IPS DF 6.9 (cell line): ENCODE data around the gene PARVB.

ENCODE experiments used
- DNase-seq: peaks from one replicate; pipeline ENCODE4 v3.0.0-alpha.2; 2013; ENCODE audit warnings: low read depth, low spot score
- H3K27ac ChIP-seq: one replicate; pipeline ENCODE4 v1.5.1; 2013; ENCODE audit warnings: low read length, control low read depth
- H3K27me3 ChIP-seq: 2 replicates; pipeline ENCODE4 v1.6.1; 2013; ENCODE audit warnings: mild to moderate bottlenecking, low read length; ENCODE audit not compliant: control insufficient read depth, insufficient read depth
- H3K36me3 ChIP-seq: 2 replicates; pipeline ENCODE4 v1.6.1; 2013; ENCODE audit warnings: low read length; ENCODE audit not compliant: control insufficient read depth, insufficient read depth
- H3K4me1 ChIP-seq: 2 replicates; pipeline ENCODE4 v1.6.1; 2013; ENCODE audit warnings: low read length; ENCODE audit not compliant: control insufficient read depth, insufficient read depth
- H3K4me3 ChIP-seq: 2 replicates; pipeline ENCODE4 v1.5.1; 2013; ENCODE audit warnings: mild to moderate bottlenecking, low read length
- H3K9me3 ChIP-seq: 2 replicates; pipeline ENCODE4 v1.6.1; 2013; ENCODE audit warnings: low read length, inconsistent platforms; ENCODE audit not compliant: control insufficient read depth, insufficient read depth
- WGBS: extraction: QIAGEN DNeasy Blood & Tissue Kit; methylation state at CpG from one replicate; pipeline ENCODE4 v1.1.7; 2013; ENCODE audit warnings: mixed read lengths, missing lambda C conversion rate; ENCODE audit not compliant: insufficient read length, insufficient coverage; 5-methylcytosine and 5-hydroxymethylcytosine counted together

The PARVB gene

DNA sequence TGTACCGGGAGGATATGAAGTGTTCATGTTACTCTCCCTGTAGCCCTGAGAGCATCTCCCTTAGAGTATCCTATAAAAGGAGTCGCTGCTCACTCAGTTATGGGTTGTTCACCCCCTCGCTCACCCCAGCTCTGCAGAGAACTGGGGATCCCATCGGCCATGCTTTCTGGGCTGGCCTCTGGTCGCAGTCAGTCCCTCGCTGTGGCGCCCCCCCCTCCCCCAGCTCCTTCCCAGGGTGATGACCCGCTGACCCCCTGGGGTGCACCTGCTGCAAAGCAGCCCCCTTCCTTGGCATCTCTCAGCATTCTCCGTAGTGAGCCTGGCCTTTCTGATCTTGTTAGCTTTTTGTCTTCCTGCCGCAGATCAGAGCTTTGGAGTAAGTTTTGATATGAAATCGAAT lies 146.4 kb downstream of the PARVB start:
- H3K36me3 ChIP-seq, result no peaks in the 10 kb centered on the region
- DNase-seq, result no peak
- H3K4me1 ChIP-seq, result peaks cover 5% of the 10 kb centered on the region
- H3K27me3 ChIP-seq, result no peaks in the 10 kb centered on the region
- no CpG with 5 or more reads among the region's 11 CpGs for WGBS
- H3K4me3 ChIP-seq, result no peak overlapping the region
- no peak overlapping the region for H3K27ac ChIP-seq
- no peaks in the 10 kb centered on the region for H3K9me3 ChIP-seq

DNA sequence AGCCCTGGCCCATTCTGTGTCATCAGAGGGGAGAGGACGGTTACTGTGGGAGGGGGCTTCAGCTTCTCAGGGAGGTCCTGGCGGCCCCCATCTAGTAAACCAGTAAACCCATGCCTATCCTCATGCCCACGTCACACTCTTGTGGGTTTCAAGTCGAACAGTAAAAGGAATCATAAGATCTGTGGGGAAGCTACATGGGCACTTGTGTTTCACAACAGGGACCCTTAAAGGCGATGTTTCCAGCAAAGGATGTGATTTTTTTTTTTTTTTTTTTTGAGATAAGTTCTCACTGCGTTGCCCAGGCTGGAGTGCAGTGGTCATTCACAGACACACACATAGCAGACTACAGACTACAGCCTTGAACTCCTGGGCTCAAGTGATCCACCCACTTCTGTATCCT lies 147.5 kb downstream of the PARVB start:
- no CpG with 5 or more reads among the region's 6 CpGs for WGBS
- peaks cover 3% of the 10 kb centered on the region for H3K4me1 ChIP-seq
- no peak overlapping the region for H3K27ac ChIP-seq
- no peak for DNase-seq
- H3K36me3 ChIP-seq, result no peaks in the 10 kb centered on the region
- H3K4me3 ChIP-seq, result no peak overlapping the region
- no peaks in the 10 kb centered on the region for H3K9me3 ChIP-seq
- no peaks in the 10 kb centered on the region for H3K27me3 ChIP-seq

DNA sequence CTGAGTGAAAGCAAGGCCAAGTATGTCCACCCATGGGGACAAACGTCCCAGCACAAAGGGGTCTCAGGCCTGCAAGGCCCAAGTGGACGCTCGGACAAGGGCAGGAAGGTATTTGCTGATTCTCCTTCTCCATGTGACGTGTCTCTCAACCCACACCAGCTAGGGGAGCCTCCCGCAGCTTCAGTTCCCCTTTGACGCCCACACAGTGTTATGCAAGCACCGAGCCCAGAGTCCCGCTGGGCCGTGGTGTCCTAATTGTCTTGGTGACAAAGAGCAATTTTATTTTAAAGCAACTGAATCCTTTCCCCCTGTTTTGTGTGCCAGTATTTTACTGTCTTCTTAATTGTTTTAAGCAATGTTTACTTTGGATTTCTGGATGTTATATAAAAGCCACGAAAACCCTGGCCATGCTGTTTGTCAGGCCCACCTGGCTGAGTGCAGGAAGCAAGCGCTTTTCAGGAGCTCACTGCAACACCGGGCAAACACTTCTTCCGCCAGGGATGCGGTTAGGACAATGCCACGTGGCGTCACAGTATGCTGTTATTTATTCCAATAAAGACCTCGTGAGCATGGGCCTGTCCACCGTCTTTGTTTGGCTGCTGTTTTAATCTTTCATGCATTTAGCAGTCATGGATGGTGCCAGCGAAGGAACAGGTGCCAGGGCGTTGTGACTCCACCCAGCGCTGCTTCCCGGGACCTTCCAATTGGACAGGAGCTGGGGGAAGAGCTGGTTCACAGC lies 148.4 kb downstream of the PARVB start:
- peaks cover 3% of the 10 kb centered on the region for H3K4me1 ChIP-seq
- no peak for DNase-seq
- H3K9me3 ChIP-seq, result no peaks in the 10 kb centered on the region
- no peak overlapping the region for H3K4me3 ChIP-seq
- H3K27ac ChIP-seq, result no peak overlapping the region
- H3K27me3 ChIP-seq, result no peaks in the 10 kb centered on the region
- WGBS, result no CpG with 5 or more reads among the region's 22 CpGs
- no peaks in the 10 kb centered on the region for H3K36me3 ChIP-seq

DNA sequence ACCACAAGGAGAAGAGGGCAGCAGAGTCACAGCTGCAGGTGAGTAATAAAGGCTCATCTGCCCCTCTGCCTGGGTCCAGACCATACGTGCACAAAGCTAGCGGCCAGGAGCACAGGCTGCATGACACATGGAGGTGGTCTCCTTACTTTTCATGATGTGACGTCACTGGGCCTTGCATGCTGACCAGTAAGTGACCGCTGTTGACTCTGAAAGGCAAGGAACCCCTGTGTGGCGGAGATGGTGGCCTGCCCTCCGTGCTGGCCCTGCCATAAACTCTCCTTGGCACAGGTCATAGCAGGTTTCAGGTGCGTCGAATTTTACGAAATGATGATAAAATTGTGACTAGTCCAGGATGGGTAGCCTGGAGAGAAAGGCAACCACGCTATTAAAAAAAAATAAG lies 149.1 kb downstream of the PARVB start:
- Histone ChIP-seq H3K9me3 (no peaks in the 10 kb centered on the region), H3K27ac (no peak overlapping the region), H3K36me3 (no peaks in the 10 kb centered on the region), H3K4me1 (peaks cover 3% of the 10 kb centered on the region), H3K4me3 (no peak overlapping the region), H3K27me3 (no peaks in the 10 kb centered on the region)
- DNase-seq, result no peak
- no CpG with 5 or more reads among the region's 10 CpGs for WGBS

DNA sequence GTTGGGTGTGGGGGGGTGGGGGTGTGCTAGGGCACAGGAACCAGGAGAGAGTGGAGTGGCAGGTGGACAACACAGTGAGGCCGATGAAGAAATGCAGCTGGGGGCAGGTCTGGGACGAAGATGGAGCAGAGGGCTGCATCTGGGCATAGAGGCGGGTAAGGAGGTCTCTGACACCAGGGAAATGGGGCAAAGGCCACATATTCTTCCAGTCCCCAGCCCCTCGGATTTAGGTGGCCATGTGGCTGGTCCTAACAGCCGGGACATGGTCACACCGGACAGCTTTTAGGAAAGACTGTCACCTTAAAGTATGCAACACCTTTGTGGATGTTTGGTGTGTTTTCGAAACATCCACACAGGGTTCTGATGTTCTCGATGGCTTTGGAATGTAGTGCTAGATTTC lies 151.6 kb downstream of the PARVB start:
- no peak overlapping the region for H3K27ac ChIP-seq
- WGBS, result no CpG with 5 or more reads among the region's 8 CpGs
- H3K36me3 ChIP-seq, result no peaks in the 10 kb centered on the region
- H3K27me3 ChIP-seq, result no peaks in the 10 kb centered on the region
- no peak overlapping the region for H3K4me3 ChIP-seq
- no peak for DNase-seq
- peaks cover 2% of the 10 kb centered on the region for H3K4me1 ChIP-seq
- H3K9me3 ChIP-seq, result no peaks in the 10 kb centered on the region

DNA sequence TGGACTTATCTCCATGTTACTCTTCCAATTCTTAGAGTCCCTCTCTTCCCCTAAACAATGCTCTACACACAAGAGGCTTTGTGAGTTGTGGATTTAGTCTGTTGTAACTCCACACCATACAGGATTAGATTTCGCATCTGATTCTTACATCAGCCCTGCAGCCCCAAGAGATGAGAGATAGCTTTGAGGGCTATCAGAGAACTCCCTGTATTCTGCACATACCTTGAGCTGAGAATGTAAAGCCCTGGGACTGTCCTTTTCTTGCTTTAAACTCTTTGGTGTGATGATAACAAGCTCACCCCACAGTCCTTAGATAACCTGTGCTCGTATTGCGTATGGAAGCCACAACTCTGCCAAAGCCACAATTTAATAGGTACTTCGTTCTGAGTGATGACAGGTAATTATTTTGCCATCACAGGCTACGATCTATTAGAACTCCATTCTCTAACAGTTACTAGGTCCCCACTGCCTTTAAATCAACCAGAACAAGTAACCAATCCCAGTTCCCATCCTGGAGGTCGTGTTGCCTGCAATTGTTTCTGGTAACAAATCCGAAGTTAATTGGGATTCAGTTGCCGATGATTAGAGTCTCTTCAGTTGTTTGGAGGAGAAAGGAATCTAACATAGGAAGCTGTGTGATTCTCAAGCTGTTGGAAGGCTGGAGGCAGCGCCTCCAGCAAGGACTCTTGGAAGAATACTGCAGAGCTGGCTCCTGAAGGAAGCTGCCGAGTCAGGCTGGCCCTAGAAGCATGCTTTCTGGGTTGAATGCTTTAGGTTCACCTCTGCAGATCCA lies 155.3 kb downstream of the PARVB start:
- Histone ChIP-seq H3K4me3 (no peak overlapping the region), H3K27ac (no peak overlapping the region), H3K4me1 (no peaks in the 10 kb centered on the region), H3K36me3 (no peaks in the 10 kb centered on the region), H3K9me3 (no peaks in the 10 kb centered on the region), H3K27me3 (no peaks in the 10 kb centered on the region)
- whole genome bisulfite sequencing, result no CpG with 5 or more reads among the region's 10 CpGs
- no peak for DNase-seq

DNA sequence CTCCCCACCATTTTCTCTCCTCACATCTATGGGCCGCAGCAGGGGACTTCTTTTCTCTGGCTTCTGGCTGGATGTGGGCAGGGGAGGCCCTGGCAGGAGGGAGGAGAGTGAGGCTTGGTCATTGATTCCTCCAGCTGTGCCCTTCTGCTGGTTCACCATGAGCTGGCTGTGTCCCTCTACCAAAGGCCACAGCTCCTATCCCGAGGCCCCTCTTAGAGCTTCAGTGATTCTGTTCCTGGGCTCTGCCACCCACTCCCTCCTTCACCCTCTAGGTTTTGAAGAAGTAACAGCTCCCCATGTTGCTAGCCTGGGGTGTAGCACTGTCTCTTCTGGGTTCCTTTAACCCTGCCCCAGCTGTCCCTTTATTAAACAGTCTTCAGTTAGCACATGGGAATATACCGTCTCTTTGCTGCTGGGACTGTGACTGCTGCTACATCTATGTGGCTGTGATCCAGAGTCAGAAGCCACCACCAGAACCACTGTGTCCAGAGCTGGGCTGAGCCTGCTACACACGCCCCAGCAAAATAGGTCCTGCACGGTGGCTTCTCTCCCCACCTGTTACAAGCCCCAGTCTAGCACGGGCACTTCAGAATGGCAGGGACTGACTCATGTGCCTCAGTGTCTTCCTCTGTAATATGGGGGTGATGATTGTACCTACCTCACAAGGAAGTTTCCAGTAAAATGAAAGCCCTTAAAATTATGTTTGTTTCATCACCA lies 156.0 kb downstream of the PARVB start:
- no peak for DNase-seq
- H3K4me3 ChIP-seq, result no peak overlapping the region
- H3K9me3 ChIP-seq, result no peaks in the 10 kb centered on the region
- H3K27ac ChIP-seq, result no peak overlapping the region
- no peaks in the 10 kb centered on the region for H3K4me1 ChIP-seq
- no CpG with 5 or more reads among the region's 6 CpGs for WGBS
- H3K27me3 ChIP-seq, result no peaks in the 10 kb centered on the region
- no peaks in the 10 kb centered on the region for H3K36me3 ChIP-seq

DNA sequence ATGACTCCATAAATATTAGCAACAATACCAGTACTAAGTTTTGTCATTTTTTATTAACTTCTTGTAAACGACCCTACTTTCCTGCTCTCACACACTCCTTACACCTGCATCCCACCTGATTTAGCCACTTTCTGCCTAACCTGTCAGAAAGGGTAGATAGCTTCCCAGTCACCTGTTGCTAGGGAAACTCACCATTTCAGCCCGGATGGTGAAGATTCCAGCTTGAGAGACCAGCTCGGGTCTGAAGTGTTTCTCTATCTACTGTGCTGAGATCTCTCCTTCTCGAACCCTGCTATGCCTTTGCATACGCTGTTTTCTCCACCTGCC lies 156.6 kb downstream of the PARVB start, which contains the start of gene PARVG:
PARVG (plus strand) TSS at position 220 of the 327 bp plus-strand sequence. CDS start 2,405 bp downstream, outside the sequence.
- Histone ChIP-seq H3K36me3 (no peaks in the 10 kb centered on the region), H3K4me3 (no peak within 1 kb of the TSS), H3K9me3 (no peaks in the 10 kb centered on the region), H3K4me1 (no peaks in the 10 kb centered on the region), H3K27me3 (no peaks in the 10 kb centered on the region), H3K27ac (no peak within 1 kb of the TSS)
- WGBS, result 100% methylated on average over 1 of the region's 5 CpGs
- DNase-seq, result peak; percentile 27

DNA sequence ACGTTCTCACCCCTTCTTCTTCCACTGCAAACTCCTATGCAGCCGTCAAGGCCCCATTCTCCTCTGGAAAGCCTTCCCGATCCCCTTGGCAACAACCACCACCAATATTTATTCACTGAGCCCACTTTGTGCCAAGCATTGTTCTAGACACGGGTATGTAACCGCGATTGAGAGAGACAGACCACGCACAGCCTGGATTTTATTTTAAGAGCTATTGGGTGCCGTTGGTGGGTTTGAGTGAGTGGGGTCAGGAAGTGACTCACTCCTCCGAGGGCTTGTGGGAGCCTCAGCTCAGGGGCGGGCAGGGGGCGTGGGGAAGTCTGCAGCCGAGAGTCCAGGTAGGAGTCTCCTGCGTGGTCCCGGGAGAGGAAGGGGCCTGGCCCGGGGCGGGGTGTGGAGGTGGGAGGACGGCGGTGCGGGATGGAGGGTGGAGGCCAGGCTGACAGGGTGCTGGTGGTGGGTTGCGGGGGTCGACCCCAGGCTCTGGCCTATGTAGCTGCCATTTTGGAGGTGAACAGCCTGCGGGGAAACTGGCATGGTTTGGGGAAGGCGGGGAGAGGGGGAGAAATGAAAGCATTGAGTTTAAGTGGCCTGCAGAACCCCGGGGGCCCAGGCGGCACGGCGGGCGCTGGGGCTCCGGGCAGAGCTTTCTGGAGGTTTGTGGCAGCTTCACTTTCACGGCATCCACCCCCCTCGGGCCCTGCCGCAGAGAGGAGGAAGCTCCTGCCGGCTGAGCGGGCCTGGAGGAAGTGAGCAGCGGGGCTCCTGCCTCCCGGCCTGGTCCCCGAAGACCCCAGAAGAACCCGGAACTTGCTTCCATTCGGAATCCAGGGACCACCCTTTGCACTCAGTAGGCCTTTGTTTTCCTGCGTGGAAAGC lies 157.2 kb downstream of the PARVB start:
- no peaks in the 10 kb centered on the region for H3K36me3 ChIP-seq
- no peaks in the 10 kb centered on the region for H3K4me1 ChIP-seq
- H3K4me3 ChIP-seq, result no peak overlapping the region
- no peaks in the 10 kb centered on the region for H3K27me3 ChIP-seq
- no peak overlapping the region for H3K27ac ChIP-seq
- H3K9me3 ChIP-seq, result no peaks in the 10 kb centered on the region
- DNase-seq, result no peak
- WGBS, result no CpG with 5 or more reads among the region's 40 CpGs
